Measurements from ENCODE around the gene MANBA. TPM values are rescaled to one million over a fixed set of nuclear protein-coding genes. Genes with fewer than 3 reads are reported as not detected.
A peak's percentile ranks its signal among the peaks of the same experiment; 100 is the strongest.

The MANBA gene
- total RNA-seq, 1 experiment from 2014 or later = 21.4 TPM

- no peaks in the 10 kb centered on the region for H3K9me3 ChIP-seq (ENCODE audit: control insufficient read depth, low read depth, low read length)
- no peak overlapping the region for H4K5ac ChIP-seq (ENCODE audit: insufficient read length, low read depth, low read length)
- no peaks in the 10 kb centered on the region for H3K79me1 ChIP-seq (ENCODE audit: insufficient read depth, low read depth, low read length, poor library complexity, severe bottlenecking)
- H2AK5ac ChIP-seq (ENCODE audit: insufficient read length, low read length) = no peak overlapping the region
- peak; percentile 41 for DNase-seq
- H3K4me3 Mint-ChIP-seq = no peak overlapping the region
- H3K36me3 Mint-ChIP-seq (ENCODE audit: insufficient read depth in 1 of 3, low read depth in 3 of 3) = no peaks in the 10 kb centered on the region
- no peak overlapping the region for H2AFZ ChIP-seq (ENCODE audit: low read length)
- H2BK15ac ChIP-seq (ENCODE audit: low read depth, low read length) = no peak overlapping the region
- no peak overlapping the region for H3K56ac ChIP-seq (ENCODE audit: insufficient read length, low read depth, low read length)
- no peak overlapping the region for H4K8ac ChIP-seq (replicated peaks; ENCODE audit: insufficient read length, low read depth, low read length)
- no peaks in the 10 kb centered on the region for H3K27me3 Mint-ChIP-seq (ENCODE audit: low read depth)
- H4K91ac ChIP-seq (ENCODE audit: insufficient read length, low read depth, low read length) = no peak overlapping the region
- no peak overlapping the region for H3K18ac ChIP-seq (ENCODE audit: insufficient read length, low read depth, low read length)
- H3K4me2 ChIP-seq (ENCODE audit: insufficient read depth, insufficient read length, low read length) = no peak overlapping the region
- H3T11ph ChIP-seq (ENCODE audit: low read length) = no peak overlapping the region
- no peak overlapping the region for H2BK20ac ChIP-seq (ENCODE audit: low read depth, low read length, poor library complexity, severe bottlenecking)
- no peaks in the 10 kb centered on the region for H3K79me2 ChIP-seq (ENCODE audit: insufficient read depth, low read length)
- H3K9ac ChIP-seq (ENCODE audit: extremely low read depth, insufficient read length, low read length) = no peak overlapping the region
- H3K4me1 ChIP-seq (ENCODE audit: insufficient read depth, low read length) = no peaks in the 10 kb centered on the region
- no peak overlapping the region for H2BK5ac ChIP-seq (ENCODE audit: insufficient read length, low read length)
- H4K20me1 ChIP-seq (ENCODE audit: control insufficient read depth, insufficient read depth, insufficient read length) = no peaks in the 10 kb centered on the region
- H3K27ac Mint-ChIP-seq = peak overlapping the region in 1 of 3 experiments; percentile 66; a peak in 2 of 7 replicates
- H3K9me3 Mint-ChIP-seq = no peaks in the 10 kb centered on the region; a peak in 2 of 5 replicates
- peaks cover 13 to 24% of the 10 kb centered on the region in 2 experiments for H3K4me1 Mint-ChIP-seq
- TF ChIP-seq, protein P1, sequence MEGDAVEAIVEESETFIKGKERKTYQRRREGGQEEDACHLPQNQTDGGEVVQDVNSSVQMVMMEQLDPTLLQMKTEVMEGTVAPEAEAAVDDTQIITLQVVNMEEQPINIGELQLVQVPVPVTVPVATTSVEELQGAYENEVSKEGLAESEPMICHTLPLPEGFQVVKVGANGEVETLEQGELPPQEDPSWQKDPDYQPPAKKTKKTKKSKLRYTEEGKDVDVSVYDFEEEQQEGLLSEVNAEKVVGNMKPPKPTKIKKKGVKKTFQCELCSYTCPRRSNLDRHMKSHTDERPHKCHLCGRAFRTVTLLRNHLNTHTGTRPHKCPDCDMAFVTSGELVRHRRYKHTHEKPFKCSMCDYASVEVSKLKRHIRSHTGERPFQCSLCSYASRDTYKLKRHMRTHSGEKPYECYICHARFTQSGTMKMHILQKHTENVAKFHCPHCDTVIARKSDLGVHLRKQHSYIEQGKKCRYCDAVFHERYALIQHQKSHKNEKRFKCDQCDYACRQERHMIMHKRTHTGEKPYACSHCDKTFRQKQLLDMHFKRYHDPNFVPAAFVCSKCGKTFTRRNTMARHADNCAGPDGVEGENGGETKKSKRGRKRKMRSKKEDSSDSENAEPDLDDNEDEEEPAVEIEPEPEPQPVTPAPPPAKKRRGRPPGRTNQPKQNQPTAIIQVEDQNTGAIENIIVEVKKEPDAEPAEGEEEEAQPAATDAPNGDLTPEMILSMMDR (conservative IDR thresholded peaks at IDR 0.05) = peak; percentile 44; the same call in 2 of the 3 replicates
- H2BK12ac ChIP-seq (ENCODE audit: insufficient read length, low read depth, low read length) = no peak overlapping the region
- no peaks in the 10 kb centered on the region for H3K23me2 ChIP-seq (ENCODE audit: insufficient read length, low read depth, low read length, poor library complexity, severe bottlenecking)
- WGBS (ENCODE audit: extremely low coverage, insufficient read length, low lambda C conversion rate) = no CpG with 5 or more reads among the region's 5 CpGs
- H3K14ac ChIP-seq (ENCODE audit: insufficient read depth, low read length) = no peak overlapping the region
- H3K27me3 ChIP-seq (ENCODE audit: insufficient read depth, low read length) = no peaks in the 10 kb centered on the region
- H2BK120ac ChIP-seq (ENCODE audit: low read depth, low read length, poor library complexity, severe bottlenecking) = no peak overlapping the region
- H3K4ac ChIP-seq (ENCODE audit: low read depth, low read length) = no peak overlapping the region
- H3K27ac ChIP-seq (ENCODE audit: insufficient read length, low read depth, low read length) = no peak overlapping the region
- H3K23ac ChIP-seq (ENCODE audit: insufficient read length, low read depth, low read length) = no peak overlapping the region
These were observed 137.1 kb downstream of the MANBA start for GRCh38 chr4:102623622-102624021.
